Measurements from ENCODE around the gene DRC3. TPM values are rescaled to one million over a fixed set of nuclear protein-coding genes. Genes with fewer than 3 reads are reported as not detected.
"Not testable (repeated sequence)": the region's sequence is repeated elsewhere in the genome, so short reads cannot be mapped to it uniquely, and the experiment has no call there.

The DRC3 gene
- total and polyA plus RNA-seq, 8 donors = 2.1 to 19.3 (median 2.9) TPM

GRCh38 chr17:17993366-17993765 is 20.7 kb downstream of the DRC3 start:
- Histone ChIP-seq H3K4me1 (no peaks in the 10 kb centered on the region), H3K4me3 (no peak overlapping the region), H3K9me3 (no peaks in the 10 kb centered on the region), H3K27ac (no peak overlapping the region), H3K36me3 (no peaks in the 10 kb centered on the region), H3K27me3 (no peaks in the 10 kb centered on the region)
- DNase-seq (no peak), FAIRE-seq (no peak), ATAC-seq (no peak)
- TF ChIP-seq, protein P1, sequence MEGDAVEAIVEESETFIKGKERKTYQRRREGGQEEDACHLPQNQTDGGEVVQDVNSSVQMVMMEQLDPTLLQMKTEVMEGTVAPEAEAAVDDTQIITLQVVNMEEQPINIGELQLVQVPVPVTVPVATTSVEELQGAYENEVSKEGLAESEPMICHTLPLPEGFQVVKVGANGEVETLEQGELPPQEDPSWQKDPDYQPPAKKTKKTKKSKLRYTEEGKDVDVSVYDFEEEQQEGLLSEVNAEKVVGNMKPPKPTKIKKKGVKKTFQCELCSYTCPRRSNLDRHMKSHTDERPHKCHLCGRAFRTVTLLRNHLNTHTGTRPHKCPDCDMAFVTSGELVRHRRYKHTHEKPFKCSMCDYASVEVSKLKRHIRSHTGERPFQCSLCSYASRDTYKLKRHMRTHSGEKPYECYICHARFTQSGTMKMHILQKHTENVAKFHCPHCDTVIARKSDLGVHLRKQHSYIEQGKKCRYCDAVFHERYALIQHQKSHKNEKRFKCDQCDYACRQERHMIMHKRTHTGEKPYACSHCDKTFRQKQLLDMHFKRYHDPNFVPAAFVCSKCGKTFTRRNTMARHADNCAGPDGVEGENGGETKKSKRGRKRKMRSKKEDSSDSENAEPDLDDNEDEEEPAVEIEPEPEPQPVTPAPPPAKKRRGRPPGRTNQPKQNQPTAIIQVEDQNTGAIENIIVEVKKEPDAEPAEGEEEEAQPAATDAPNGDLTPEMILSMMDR (IDR thresholded peaks at IDR 0.05) = no peak
- intact Hi-C loops (cut with DNase I) = no loop called here
- 65 to 89% methylated on average over 2 of the region's 2 CpGs for WGBS, 2 donors

GRCh38 chr17:17993852-17994251 is 21.2 kb downstream of the DRC3 start:
- no peak overlapping the region for H3K4me3 ChIP-seq
- intact Hi-C loops (cut with DNase I) = no loop called here
- ATAC-seq = no peak
- WGBS, 2 donors = 92 to 93% methylated on average over 12 of the region's 12 CpGs
- no peaks in the 10 kb centered on the region for H3K36me3 ChIP-seq
- no peaks in the 10 kb centered on the region for H3K9me3 ChIP-seq
- H3K27me3 ChIP-seq = no peaks in the 10 kb centered on the region
- FAIRE-seq = no peak
- H3K4me1 ChIP-seq = no peaks in the 10 kb centered on the region
- TF ChIP-seq, protein P1 (IDR thresholded peaks at IDR 0.05) = no peak
- DNase-seq = no peak
- H3K27ac ChIP-seq = no peak overlapping the region

GRCh38 chr17:17994271-17995069 is 21.8 kb downstream of the DRC3 start:
- Histone ChIP-seq H3K4me1 (no peaks in the 10 kb centered on the region), H3K36me3 (no peaks in the 10 kb centered on the region), H3K27ac (no peak overlapping the region), H3K9me3 (no peaks in the 10 kb centered on the region), H3K27me3 (no peaks in the 10 kb centered on the region), H3K4me3 (no peak overlapping the region)
- FAIRE-seq (no peak), ATAC-seq (peak in 3 of 4 donors; percentile 46 to 65 (median 49)), DNase-seq (no peak)
- intact Hi-C loops (cut with DNase I) = no loop called here
- TF ChIP-seq, protein P1 (IDR thresholded peaks at IDR 0.05) = no peak
- 59 to 65% methylated on average over 18 of the region's 18 CpGs for WGBS, 2 donors

DNA sequence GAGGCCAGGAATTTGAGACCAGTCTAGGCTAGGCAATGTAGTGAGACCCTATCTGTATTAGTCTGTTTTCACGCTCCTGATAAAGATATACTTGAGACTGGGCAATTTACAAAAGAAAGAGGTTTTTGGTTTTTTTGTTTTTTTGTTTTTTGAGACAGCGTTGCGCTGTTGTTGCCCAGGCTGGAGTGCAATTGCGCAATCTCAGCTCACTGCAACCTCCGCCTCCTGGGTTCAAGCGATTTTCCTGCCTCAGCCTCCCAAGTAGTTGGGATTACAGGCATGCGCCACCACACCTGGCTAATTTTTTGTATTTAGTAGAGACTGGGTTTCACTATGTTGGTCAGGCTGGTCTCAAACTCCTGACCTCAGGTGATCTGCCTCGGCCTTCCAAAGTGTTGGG is 23.2 kb downstream of the DRC3 start:
- FAIRE-seq; DNase-seq; H3K27me3 ChIP-seq; H3K4me1 ChIP-seq; H3K36me3 ChIP-seq; H3K27ac ChIP-seq; ATAC-seq; H3K4me3 ChIP-seq; H3K9me3 ChIP-seq; intact Hi-C loops (cut with DNase I): not testable (repeated sequence)
- WGBS, 2 donors = 94 to 95% methylated on average over 8 of the region's 8 CpGs

DNA sequence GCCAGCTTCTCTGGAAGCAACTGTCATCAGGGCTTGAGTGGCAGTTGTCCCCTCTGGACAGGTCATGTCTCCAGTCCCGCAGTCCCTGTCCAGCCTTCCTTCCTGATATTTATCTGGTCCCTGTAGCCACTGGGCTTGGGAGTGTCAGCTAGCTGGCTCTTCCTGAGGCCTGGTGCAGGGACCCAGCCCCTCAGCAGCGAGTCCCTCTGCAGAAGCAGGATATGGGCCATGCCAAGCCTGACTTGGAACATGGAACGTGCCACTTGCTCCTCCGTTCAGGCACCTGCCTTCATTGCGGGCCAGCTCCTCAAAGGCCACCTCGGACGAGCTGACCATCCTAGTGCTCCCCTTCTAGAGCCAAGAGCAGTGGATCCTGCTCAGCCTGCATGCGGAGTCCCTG is 26.3 kb downstream of the DRC3 start:
- TF ChIP-seq, protein P1 (IDR thresholded peaks at IDR 0.05) = no peak
- Histone ChIP-seq H3K4me3 (no peak overlapping the region), H3K9me3 (no peaks in the 10 kb centered on the region), H3K36me3 (no peaks in the 10 kb centered on the region), H3K27ac (no peak overlapping the region), H3K4me1 (no peaks in the 10 kb centered on the region), H3K27me3 (no peaks in the 10 kb centered on the region)
- WGBS, 2 donors = 86 to 90% methylated on average over 8 of the region's 8 CpGs
- no peak for FAIRE-seq
- DNase-seq = no peak
- no peak for ATAC-seq
- intact Hi-C loops (cut with DNase I) = no loop called here
